Hindlimb muscle (tissue), 1 donor: ENCODE measurements around the gene TRAF7. TPM values are rescaled to one million over a fixed set of nuclear protein-coding genes. Genes with fewer than 3 reads are reported as not detected.

Source experiments
- DNase-seq: peaks from one replicate; pipeline ENCODE4 v3.0.0-alpha.2; 2013
- polyA plus RNA-seq: library from polyadenylated mRNA; unstranded; fragments of 120-200 nt; gene quantifications from one replicate; pipeline ENCODE4 v1.2.1, GENCODE V29; 2013; ENCODE audit not compliant: insufficient read length

TRAF7 gene
- polyA plus RNA-seq, 1 donor: 46.7 TPM

- DNase-seq: no peak
These were observed 28.8 kb downstream of the TRAF7 start for GRCh38 chr16:2184346-2184745.

DNA sequence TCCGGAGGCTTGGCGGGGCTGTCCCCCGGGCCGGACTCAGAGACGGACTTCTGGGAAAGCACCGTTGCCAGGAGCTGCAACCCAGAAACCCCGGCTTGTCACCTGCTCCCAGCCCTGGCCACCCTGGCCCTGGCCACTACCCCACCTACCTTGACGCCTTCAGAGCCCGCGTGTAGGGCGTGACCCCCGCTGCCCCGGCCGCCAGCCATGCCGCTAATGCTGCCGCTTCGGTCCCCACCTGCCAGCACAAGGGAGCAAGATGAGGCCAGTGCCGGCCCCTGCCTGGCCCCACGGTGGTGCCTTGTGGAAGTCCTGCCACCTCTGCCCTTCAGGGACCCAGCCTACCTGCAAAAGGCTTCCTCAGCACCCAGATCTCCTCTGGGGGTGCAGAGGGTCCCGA lies 29.4 kb downstream of the TRAF7 start:
- no peak for DNase-seq

GRCh38 chr16:2186064-2186463 lies 30.5 kb downstream of the TRAF7 start:
- DNase-seq: no peak

GRCh38 chr16:2186505-2186904 lies 30.9 kb downstream of the TRAF7 start:
- DNase-seq: no peak

- DNase-seq: no peak
These were observed 31.6 kb downstream of the TRAF7 start for GRCh38 chr16:2187212-2187611.

GRCh38 chr16:2188395-2188794 lies 32.8 kb downstream of the TRAF7 start:
- DNase-seq: no peak

- DNase-seq: no peak
These were observed 33.8 kb downstream of the TRAF7 start for GRCh38 chr16:2189252-2189893.

- no peak for DNase-seq
These were observed 34.5 kb downstream of the TRAF7 start for GRCh38 chr16:2190002-2190658.

DNA sequence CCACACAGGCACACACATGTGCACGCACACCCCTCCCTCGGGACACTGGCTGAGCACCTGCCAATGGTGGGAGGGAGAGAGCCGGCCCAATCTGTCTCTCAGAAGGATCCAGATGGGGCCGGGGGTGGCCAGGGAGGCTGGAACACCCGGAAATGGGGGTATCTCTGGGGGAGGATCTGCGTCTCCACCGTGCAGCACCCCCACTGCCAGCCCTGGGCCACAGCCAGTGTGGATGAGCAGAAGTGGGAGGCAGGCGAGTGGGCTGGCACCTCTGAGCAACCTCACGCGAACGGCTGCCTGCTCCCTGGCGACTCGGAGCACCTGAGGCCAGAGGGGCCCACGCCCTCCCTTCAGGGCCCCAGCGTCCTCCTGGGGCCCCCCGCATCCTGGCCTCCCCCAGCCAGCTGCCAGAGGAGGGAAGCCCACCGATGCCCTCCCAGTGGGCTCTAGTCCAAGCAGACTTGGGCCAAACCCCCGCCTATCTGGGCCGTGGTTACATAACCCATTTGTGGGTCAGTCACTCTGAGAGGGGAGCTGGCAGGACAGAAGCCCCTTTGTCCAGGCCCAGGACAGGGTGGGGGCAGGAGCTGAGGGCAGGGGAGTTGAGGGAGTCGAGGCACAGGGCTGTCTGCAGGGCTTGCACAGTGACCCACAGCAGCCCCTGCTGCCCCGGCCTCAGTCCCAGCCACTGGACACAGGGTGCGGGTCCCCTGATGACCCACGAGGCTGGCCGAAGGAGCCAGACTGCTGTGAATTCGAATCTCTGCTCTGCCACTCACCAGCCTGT lies 35.3 kb downstream of the TRAF7 start:
- DNase-seq: no peak

DNA sequence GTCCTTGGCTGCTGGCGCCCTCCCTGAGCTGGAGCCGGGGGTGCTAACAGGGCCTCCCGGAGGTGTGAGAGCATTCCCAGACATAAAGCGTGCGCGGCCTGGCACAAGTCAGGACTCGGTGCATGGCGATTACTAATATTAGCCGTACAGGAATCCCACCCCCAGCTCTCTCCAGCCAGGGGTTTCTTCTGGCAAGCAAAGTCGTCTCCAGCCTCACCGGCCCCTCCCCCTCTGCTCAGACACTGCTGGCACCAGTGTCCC lies 35.8 kb downstream of the TRAF7 start:
- DNase-seq: no peak

- no peak for DNase-seq
These were observed 38.7 kb downstream of the TRAF7 start for GRCh38 chr16:2194166-2194834.

DNA sequence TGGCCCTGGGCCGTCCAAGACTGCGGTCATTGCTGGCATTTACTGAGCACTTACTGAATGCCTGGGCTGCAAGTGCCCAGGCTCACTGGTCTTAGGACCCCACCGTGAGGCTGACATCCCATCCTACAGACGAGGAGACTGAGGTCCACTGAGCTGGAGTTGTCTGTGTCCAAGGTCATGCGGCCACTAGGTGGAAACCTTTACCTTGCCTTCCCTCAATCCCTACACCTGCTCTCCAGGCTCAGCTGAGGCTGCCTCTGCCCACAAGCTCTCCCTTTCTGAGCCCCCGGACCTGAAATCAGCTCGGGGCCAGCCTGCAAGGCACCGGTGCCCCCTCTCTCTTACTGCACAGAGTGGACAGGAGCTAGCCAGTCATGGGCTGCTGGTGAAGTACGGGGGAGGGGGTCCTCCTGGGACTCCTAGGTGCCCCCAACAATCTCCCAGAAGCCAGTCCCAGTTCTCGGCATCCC lies 39.3 kb downstream of the TRAF7 start:
- no peak for DNase-seq

DNA sequence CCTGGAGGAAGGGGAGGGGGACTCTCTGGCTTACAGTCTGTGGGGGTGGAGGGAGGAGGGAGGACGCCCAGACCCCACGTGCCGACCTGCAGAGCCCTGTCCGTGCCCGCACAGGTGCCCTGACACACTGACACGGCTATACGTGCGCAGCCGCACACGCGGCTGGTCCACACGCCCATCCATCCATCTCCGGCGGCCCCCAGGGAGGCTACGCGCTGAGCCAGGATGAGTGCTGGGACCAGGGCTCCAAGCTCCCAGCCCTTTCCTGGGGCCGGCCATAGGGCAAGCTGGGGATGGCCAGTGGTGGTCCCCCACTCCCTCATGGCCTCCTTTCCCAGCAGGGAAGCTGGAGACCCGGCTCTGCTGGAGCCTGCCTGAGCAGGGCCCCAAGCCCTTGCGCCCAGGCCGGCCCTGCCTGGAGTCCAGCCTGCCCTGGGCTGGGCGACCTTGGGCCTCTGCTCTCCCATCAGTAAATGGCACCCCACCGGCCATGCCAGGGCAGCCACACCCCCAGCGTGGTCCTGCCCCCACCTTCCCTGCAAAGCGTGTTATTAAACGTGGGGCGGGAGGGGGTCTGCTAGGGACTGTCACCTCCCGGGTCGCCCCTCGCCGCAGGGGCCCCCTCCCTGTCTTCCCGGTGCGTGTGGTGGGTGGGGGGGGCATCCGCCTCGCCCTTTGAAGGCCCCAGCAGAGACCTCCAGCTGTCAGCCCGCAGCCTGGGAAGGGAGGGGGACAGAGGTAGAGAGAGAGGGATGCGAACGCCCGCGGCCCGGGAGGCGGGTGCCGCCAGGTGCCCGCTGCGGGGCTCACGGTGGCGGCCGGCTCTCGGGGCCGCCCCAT lies 40.0 kb downstream of the TRAF7 start:
- DNase-seq: no peak

- no peak for DNase-seq
These were observed 40.8 kb downstream of the TRAF7 start, which contains the start of gene CASKIN1 for GRCh38 chr16:2196162-2196980. Gene CASKIN1, minus strand, starts transcription at chr16:2196605. Its CDS starts 173 bp downstream, at chr16:2196432.

GRCh38 chr16:2196981-2197511 lies 41.5 kb downstream of the TRAF7 start:
- no peak for DNase-seq

GRCh38 chr16:2197765-2198164 lies 42.2 kb downstream of the TRAF7 start:
- DNase-seq: no peak

DNA sequence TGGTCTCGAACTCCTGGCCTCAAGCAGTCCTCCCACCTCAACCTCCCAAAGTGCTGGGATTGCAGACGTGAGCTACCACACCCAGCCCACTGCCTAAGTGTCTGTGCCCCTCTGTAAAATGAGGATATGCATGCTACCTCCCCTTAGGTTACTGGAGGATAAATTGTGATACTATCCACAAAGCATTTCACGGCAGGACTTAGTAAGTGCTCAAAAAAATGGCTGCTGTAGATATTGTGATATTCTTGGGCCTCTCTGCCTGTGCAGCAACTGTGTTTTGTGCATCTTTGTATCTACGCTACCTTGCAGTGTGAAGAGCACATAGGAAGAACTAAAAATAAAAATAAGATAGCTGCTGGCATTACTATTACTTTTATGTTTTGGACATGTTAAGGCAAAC lies 42.7 kb downstream of the TRAF7 start:
- DNase-seq: no peak

GRCh38 chr16:2199095-2199494 lies 43.5 kb downstream of the TRAF7 start:
- DNase-seq: no peak

- DNase-seq: no peak
These were observed 44.1 kb downstream of the TRAF7 start for GRCh38 chr16:2199621-2200139.

DNA sequence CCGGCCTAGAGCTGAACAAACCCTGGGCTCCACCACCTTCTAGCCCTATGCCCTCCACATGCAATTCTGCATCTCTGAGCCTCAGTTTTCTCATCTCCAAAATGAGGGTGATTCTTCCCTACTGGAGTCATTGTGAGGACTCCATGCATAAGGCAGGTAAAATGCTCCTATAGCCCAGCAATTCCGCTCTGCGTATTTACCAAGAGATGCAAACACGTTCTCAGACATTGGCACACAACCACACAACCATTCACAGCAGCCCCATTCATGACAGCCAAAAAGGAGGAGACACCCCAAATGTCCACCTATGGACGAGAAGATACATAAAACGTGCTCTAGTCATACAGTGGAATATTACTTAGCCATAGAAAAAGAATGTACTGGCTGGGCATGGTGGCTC lies 44.7 kb downstream of the TRAF7 start:
- DNase-seq: no peak
